GM12878 (cell line): Measurements from ENCODE around the gene TASOR. TPM values are rescaled to one million over a fixed set of nuclear protein-coding genes. Genes with fewer than 3 reads are reported as not detected.

ENCODE experiments used
- ATAC-seq: fragments of 200-7000 bp; cut with Tn5 transposase; 3 replicates; pipeline ENCODE4 v1.9.1; 2020; ENCODE audit warnings: mild to moderate bottlenecking, moderate library complexity
- BruUV-seq: library from RNA; stranded (reverse); fragments of 400-500 nt; replicated peaks from 2 replicates; lab custom pipeline; 2021; lab: Mats Ljungman, UMichigan
- CTCF ChIA-PET: fragments of 300-600 bp; sonication (Branson Sonifier 250); formaldehyde crosslinking; extraction: SDS; loops from one replicate; lab custom pipeline; 2021; ENCODE audit warnings: inconsistent platforms; lab: Yijun Ruan, JAX
- POLR2A ChIA-PET: fragments of 350-600 bp; formaldehyde crosslinking; extraction: SDS; loops from one replicate; lab custom pipeline; 2021; ENCODE audit warnings: inconsistent platforms; lab: Charles Lee
- RAD21 ChIA-PET: fragments of 300-600 bp; sonication (Branson Sonifier 250); formaldehyde crosslinking; loops from one replicate; lab custom pipeline; 2023; ENCODE audit warnings: antibody characterized with exemption; ENCODE audit not compliant: unreplicated experiment; lab: Charles Lee
- SMC1A ChIA-PET: fragments of 300-600 bp; sonication (Branson Sonifier 250); formaldehyde crosslinking; loops from one replicate; lab custom pipeline; 2023; ENCODE audit not compliant: unreplicated experiment, uncharacterized antibody; lab: Charles Lee
- DNase-seq: peaks from one replicate; pipeline ENCODE4 v3.0.0-alpha.2; 2011; ENCODE audit warnings: low read depth, low spot score
- FAIRE-seq: peaks from 3 replicates; lab custom pipeline; 2011; peaks lifted over from hg19 to GRCh38; lab: Jason Lieb, UNC
- H2AFZ ChIP-seq: 2 replicates; pipeline ENCODE4 v1.6.0; 2011; ENCODE audit warnings: low read depth, low read length, control low read depth; ENCODE audit not compliant: control insufficient read depth
- H3K27ac ChIP-seq: 2 replicates; pipeline ENCODE4 v1.5.1; 2011; ENCODE audit warnings: control low read depth; ENCODE audit not compliant: control insufficient read depth, insufficient read depth
- H3K27me3 ChIP-seq, 2 experiments: replicated peaks in 1 of 2; 2 replicates each; pipeline versions ENCODE4 v1.6.0 to v1.6.1; 2011; ENCODE audit warnings: low read length in 1 of 2; ENCODE audit not compliant: control insufficient read depth in 2 of 2, insufficient read depth in 2 of 2
- H3K36me3 ChIP-seq, 2 experiments: 2 replicates each; pipeline ENCODE4 v1.5.1; 2011; ENCODE audit warnings: low read length in 1 of 2; ENCODE audit not compliant: control insufficient read depth in 2 of 2, insufficient read depth in 2 of 2
- H3K4me1 ChIP-seq: 2 replicates; pipeline ENCODE4 v1.6.1; 2011; ENCODE audit warnings: mild to moderate bottlenecking, low read length, moderate library complexity, mixed read lengths; ENCODE audit not compliant: control insufficient read depth, insufficient read depth
- H3K4me2 ChIP-seq: 2 replicates; pipeline ENCODE4 v1.6.0; 2011; ENCODE audit warnings: control low read depth; ENCODE audit not compliant: control insufficient read depth, insufficient read depth
- H3K4me3 ChIP-seq: fragments of 200-600 bp; sonication (generic); 2 replicates; pipeline ENCODE4 v1.5.1; 2016
- H3K79me2 ChIP-seq: 2 replicates; pipeline ENCODE4 v1.6.0; 2011; ENCODE audit warnings: low read length; ENCODE audit not compliant: control insufficient read depth, insufficient read depth
- H3K9ac ChIP-seq: 2 replicates; pipeline ENCODE4 v1.8.0; 2011; ENCODE audit warnings: low read length, control low read depth, mixed read lengths; ENCODE audit not compliant: control insufficient read depth, insufficient read depth
- H3K9me3 ChIP-seq: replicated peaks from 3 replicates; pipeline ENCODE4 v1.5.1; 2011; ENCODE audit warnings: mild to moderate bottlenecking, low read length; ENCODE audit not compliant: control insufficient read depth, insufficient read depth
- H4K20me1 ChIP-seq: 2 replicates; pipeline ENCODE4 v1.6.0; 2011; ENCODE audit not compliant: control insufficient read depth, insufficient read depth
- JUNB ChIP-seq: IDR thresholded peaks from 2 replicates; pipeline ENCODE4 v1.6.1; 2016; ENCODE audit warnings: antibody characterized with exemption, mild to moderate bottlenecking
- USF2 ChIP-seq: IDR thresholded peaks from 2 replicates; pipeline ENCODE4 v1.6.1; 2011; ENCODE audit warnings: low read depth, low read length, improper control_type of control experiment, borderline replicate concordance
- WGBS: methylation state at CpG from one replicate; pipeline ENCODE4 v1.1.6; 2016; ENCODE audit warnings: low lambda C conversion rate; ENCODE audit not compliant: insufficient replicate concordance, insufficient coverage; ENCODE audit errors: missing lambda C conversion rate; 5-methylcytosine and 5-hydroxymethylcytosine counted together
- in situ Hi-C: fragments of 300-500 bp; cut with MboI; formaldehyde crosslinking; loops from 9 replicates; pipeline ENCODE4 v1.14.3; 2018; ENCODE audit warnings: mixed read lengths
- intact Hi-C: fragments of 100-400 bp; cut with micrococcal nuclease; formaldehyde crosslinking; loops from one replicate; pipeline ENCODE4 v1.14.2; 2022; ENCODE audit not compliant: unreplicated experiment
- polyA plus RNA-seq, 11 experiments: library from polyadenylated mRNA; depleted of rRNA in 4 of 11; unstranded in 6 of 11; stranded (reverse) in 5 of 11; fragments of >200 nt; fragmentation: Nextera tagmentation in 4 of 11; fragmentation: Illumina TruSeq in 1 of 11; extraction: Ambion mirVana in 4 of 11; extraction: Trizol in 1 of 11; gene quantifications; 1 replicate in 1 of 11; 2 replicates in 10 of 11; pipeline versions ENCODE4 v1.2.1 to v1.2.3, GENCODE V29; 2011 to 2016; ENCODE audit warnings: inconsistent platforms in 2 of 11, missing spikeins in 2 of 11, low read depth in 1 of 11
- total RNA-seq, 4 experiments: library from RNA; depleted of rRNA in 3 of 4; stranded (reverse); fragments of >200 nt in 3 of 4; fragmentation: Illumina TruSeq in 1 of 4; extraction: Trizol in 1 of 4; gene quantifications; 2 replicates each; pipeline versions ENCODE4 v1.2.1 to v1.2.3, GENCODE V29; 2013 to 2021
- TF ChIP-seq, protein P1 (sequence below): IDR thresholded peaks from 2 replicates; pipeline ENCODE4 v1.6.1; 2011; ENCODE audit warnings: borderline replicate concordance, low read depth, mild to moderate bottlenecking, moderate library complexity, low read length; ENCODE audit not compliant: insufficient read depth, poor library complexity, severe bottlenecking
- TF ChIP-seq, protein P2 (sequence below): fragments of 450-650 bp; IDR thresholded peaks from 2 replicates; pipeline ENCODE4 v1.6.1; 2016; ENCODE audit warnings: mild to moderate bottlenecking

Gene TASOR
- total and polyA plus RNA-seq, 10 of the 15 experiments (the other 5 are each of a cell fraction or from before 2014, with no cell fraction given), result 29.6 to 95.1 (median 52.6) TPM

GRCh38 chr3:56725175-56725574 lies 42.1 kb upstream of the TASOR start (continued):
- TF ChIP-seq, protein P1, sequence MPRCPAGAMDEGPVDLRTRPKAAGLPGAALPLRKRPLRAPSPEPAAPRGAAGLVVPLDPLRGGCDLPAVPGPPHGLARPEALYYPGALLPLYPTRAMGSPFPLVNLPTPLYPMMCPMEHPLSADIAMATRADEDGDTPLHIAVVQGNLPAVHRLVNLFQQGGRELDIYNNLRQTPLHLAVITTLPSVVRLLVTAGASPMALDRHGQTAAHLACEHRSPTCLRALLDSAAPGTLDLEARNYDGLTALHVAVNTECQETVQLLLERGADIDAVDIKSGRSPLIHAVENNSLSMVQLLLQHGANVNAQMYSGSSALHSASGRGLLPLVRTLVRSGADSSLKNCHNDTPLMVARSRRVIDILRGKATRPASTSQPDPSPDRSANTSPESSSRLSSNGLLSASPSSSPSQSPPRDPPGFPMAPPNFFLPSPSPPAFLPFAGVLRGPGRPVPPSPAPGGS, result peak; percentile 89
- TF ChIP-seq, all 136 proteins: peak for 47

GRCh38 chr3:56724676-56725075 lies 41.6 kb upstream of the TASOR start:
- no TSS peak for BruUV-seq
- ChIA-PET POLR2A (interaction anchor here (0.8 to 3.0 kb wide), 5 partner anchors 28 to 74 kb away, joined by 3 to 84 read pairs (median 5); partner anchors contain the start of gene ARHGEF3), CTCF (interaction anchor here (1.1 to 9.6 kb wide), 15 partner anchors 9 to 264 kb away, joined by 3 to 108 read pairs (median 6); partner anchors contain the start of gene ARHGEF3)
- in situ Hi-C loops, result no loop called here
- DNase-seq, result no peak
- H3K9ac ChIP-seq, result no peak overlapping the region; the same call in 1 of the 2 replicates
- intact Hi-C loops, result loop anchor here (1.0 kb wide), 2 partner anchors 29 to 75 kb away; no protein-coding TSS in a partner anchor
- no peak for TF ChIP-seq USF2
- TF ChIP-seq JUNB, result 0 out of 2 replicates have a peak, but pooled peaks have one; percentile 13
- TF ChIP-seq, protein P2, sequence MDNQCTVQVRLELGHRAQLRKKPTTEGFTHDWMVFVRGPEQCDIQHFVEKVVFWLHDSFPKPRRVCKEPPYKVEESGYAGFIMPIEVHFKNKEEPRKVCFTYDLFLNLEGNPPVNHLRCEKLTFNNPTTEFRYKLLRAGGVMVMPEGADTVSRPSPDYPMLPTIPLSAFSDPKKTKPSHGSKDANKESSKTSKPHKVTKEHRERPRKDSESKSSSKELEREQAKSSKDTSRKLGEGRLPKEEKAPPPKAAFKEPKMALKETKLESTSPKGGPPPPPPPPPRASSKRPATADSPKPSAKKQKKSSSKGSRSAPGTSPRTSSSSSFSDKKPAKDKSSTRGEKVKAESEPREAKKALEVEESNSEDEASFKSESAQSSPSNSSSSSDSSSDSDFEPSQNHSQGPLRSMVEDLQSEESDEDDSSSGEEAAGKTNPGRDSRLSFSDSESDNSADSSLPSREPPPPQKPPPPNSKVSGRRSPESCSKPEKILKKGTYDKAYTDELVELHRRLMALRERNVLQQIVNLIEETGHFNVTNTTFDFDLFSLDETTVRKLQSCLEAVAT, result peak; percentile 87
- TF ChIP-seq, all 136 proteins: peak for 2
- H3K27me3 ChIP-seq, result no peaks in the 10 kb centered on the region
- H3K9me3 ChIP-seq, result no peaks in the 10 kb centered on the region
- peak overlapping the region; percentile 51 for H3K4me2 ChIP-seq
- SMC1A ChIA-PET, result interaction anchor here (0.7 to 8.7 kb wide), 16 partner anchors 11 to 193 kb away, joined by 3 to 152 read pairs (median 6); partner anchors contain the start of gene ARHGEF3
- WGBS, result 86% methylated on average over 3 of the region's 3 CpGs
- H3K79me2 ChIP-seq, result no peaks in the 10 kb centered on the region
- no peaks in the 10 kb centered on the region for H4K20me1 ChIP-seq
- H3K27ac ChIP-seq, result peak overlapping the region; percentile 70
- FAIRE-seq, result no peak
- H3K4me1 ChIP-seq, result peaks cover 26% of the 10 kb centered on the region
- H3K4me3 ChIP-seq, result 0 out of 2 replicates have a peak overlapping the region, but pooled peaks have one; percentile 34
- peak; percentile 7 for ATAC-seq
- peaks cover 15 to 26% of the 10 kb centered on the region in 2 experiments for H3K36me3 ChIP-seq
- RAD21 ChIA-PET, result interaction anchor here (0.6 to 9.8 kb wide), 16 partner anchors 15 to 264 kb away, joined by 3 to 199 read pairs (median 4); partner anchors contain the start of gene ARHGEF3
- H2AFZ ChIP-seq, result no peak overlapping the region; the same call in 1 of the 2 replicates
